HG02798 (cell line): ENCODE results near the gene SNX3.
"Not testable (repeated sequence)": the region's sequence is repeated elsewhere in the genome, so short reads cannot be mapped to it uniquely, and the experiment has no call there.

ENCODE experiments used
- ATAC-seq: cut with Tn5 transposase; IDR thresholded peaks from one replicate; pipeline ENCODE4 v1.9.1; 2021; ENCODE audit warnings: mild to moderate bottlenecking; ENCODE audit not compliant: unreplicated experiment, poor library complexity

Gene SNX3

DNA sequence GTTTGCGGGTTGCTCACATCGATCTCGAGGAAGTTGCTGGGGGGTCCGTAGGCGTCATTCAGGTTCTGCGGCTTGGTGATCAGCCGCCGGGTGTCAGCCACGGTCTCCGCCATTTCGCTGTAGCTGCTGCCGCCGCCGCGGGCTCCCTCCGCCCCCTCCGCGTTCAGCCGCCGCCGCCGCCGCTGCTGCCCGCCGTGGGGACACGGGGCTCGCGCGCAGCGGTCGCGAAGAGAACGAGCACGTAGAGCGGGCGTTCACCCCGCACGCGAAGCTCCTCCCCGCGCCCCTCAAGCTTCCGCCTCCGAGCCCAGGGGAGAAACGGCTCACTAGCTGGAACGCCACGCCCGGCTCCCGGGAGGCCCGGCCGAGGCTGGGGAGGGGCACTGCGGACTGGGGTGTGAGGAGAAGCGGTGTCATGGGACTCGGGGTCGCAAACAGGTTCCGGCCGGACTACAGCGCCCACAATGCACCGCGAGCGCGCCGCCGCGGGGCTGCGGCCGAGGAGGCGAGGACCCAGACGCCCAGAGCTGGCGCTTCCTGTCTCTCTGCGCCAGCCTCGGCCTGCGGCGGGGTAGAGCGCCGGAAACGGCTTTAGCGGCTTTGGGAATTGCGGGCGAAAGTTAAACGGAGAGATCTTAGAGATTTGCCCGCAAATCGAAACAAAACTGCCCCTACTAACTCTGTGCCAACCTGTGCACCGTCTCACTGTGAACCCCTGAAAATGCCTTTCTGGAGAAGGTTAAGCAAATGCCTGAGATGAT lies at the start of gene SNX3:
Gene SNX3, minus strand, starts transcription at position 232 of the 761 bp plus-strand sequence. Its CDS starts 119 bp downstream, at position 113.
- peak; percentile 93 for ATAC-seq

DNA sequence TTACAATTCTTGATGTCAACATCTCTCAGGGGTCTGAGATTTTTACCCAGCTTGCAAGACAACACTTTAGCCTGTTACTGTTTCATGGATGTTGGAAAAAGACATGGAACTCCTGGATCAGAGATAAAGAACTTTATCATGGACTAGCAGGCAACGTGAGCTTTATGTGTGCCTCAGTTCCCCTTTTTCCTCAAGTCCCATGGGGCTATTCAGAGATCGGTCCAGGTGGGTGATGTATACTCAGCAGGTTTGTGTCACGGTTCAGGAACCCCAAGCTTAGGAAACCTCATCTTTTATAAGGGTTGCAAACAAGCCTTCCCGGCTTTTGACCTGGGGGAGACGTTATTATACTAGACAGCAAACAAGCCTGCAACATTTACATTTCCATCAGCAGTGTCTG lies 49.0 kb upstream of the SNX3 start:
- ATAC-seq, result no peak

DNA sequence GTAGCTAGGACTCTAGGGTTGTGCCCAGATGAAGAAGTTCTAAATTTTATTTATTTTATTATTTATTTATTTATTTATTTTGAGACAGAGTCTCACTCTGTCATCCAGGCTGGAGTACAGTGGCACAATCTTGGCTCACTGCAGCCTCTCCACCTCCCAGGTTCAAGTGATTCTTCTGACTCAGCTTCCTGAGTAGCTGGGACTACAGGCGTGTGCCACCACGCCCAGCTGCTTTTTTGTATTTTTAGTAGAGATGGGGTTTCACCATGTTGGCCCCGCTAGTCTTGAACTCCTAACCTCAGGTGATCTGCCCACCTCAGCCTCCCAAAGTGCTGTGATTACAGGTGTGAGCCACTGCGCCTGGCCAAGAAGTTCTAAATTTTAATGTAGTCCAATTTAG lies 47.8 kb upstream of the SNX3 start:
- ATAC-seq, result not testable (repeated sequence)

DNA sequence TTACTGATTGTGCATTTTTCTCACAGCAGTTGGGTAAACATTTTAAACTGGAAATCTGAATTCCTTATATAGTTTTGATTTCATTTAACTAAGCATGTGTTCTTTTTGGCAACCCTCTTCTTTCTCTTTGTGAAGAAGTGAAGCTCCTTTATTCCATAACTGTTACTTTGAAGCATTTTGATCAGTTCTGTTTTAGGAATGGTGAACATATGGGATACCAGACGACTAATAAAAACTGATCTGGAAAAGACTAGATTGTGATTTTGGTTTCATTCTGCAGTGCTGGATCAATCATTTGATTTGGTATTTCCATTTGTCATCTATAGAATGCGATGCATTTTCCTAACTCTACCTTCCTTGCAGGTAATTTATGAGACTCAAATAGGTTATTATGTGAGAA lies 43.8 kb upstream of the SNX3 start:
- no peak for ATAC-seq

GRCh38 chr6:108302386-108302785 lies 41.5 kb upstream of the SNX3 start:
- no peak for ATAC-seq

DNA sequence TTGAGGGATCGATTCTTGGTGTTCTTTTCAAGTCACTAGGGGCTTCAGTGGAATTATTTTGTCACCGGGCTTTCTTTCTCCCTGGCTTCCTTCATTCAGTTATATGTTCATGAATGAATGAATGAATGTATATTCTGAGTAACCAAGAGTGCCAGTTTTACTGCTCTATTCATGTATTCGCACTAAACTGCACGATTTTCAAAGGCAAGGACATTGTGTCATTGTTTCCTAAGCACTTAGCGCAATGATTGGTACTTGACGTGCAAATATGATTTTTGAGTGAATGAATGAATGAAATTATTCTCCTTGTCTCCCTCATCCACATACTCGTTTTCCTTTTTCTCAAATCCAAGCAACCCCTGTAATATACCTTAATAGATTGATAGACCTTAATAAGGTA lies 34.8 kb upstream of the SNX3 start:
- no peak for ATAC-seq

DNA sequence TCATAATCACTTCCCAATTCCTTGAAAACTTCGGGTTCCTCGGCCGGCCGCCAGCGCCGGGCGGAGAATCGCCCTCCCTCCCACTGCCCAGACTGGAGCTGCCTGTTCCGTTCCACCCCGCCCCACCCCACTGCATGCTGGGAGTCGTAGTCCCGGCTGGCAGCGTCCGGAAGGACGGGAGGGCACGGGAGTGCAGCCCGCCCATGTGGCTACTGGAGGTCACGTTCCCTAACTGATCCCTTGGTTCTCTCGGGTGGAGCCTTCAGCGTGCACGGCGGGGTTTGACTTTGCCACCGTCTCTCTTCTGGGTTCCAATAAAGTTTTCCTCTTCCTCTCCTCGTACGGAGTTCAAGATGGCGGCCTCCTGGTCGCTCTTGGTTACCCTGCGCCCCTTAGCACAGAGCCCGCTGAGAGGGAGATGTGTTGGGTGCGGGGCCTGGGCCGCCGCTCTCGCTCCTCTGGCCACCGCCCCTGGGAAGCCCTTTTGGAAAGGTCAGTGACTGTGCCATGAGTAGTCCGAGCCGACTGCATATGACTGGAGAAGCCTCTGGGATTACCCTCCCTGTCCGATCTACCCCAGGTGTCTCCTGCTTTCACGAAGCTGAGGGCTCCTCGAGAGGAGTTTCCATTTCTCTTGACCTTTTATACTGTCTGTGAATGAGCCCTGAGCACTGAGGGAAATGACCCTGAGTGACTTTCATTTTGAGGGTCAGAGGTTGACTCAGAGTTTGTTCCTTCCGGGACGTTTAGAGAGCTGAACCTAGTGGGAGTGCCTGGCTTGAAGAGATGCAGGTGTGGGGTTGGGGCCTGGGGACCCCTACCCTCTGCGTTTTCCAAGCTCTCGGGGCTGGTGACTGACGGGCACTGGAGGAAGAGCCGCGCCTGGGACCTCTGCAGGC lies 34.1 kb upstream of the SNX3 start, which contains the start of gene AFG1L:
Gene AFG1L, plus strand, starts transcription at position 328 of the 899 bp plus-strand sequence. Its CDS starts 26 bp downstream, at position 354.
- peak; percentile 94 for ATAC-seq

DNA sequence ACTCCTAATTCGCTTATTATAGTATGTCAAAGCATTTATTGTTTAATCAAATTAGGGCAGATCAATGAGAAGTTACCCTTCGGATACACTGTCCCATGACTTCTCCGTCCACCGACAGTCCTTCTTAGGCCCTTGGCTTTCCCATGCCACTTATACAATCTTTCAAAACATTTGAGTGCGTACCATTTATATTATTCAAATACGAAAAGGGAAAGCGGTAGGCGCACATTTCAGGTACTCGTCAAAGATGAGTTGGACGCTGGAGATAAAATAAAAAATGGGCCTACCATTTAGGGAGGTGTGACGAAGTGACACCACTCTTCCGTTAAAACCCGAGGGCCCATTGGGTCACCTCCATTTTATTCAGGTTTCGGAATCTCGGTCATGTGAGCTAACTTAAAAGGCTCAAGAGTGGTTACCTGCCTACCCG lies 33.5 kb upstream of the SNX3 start:
- peak; percentile 25 for ATAC-seq

DNA sequence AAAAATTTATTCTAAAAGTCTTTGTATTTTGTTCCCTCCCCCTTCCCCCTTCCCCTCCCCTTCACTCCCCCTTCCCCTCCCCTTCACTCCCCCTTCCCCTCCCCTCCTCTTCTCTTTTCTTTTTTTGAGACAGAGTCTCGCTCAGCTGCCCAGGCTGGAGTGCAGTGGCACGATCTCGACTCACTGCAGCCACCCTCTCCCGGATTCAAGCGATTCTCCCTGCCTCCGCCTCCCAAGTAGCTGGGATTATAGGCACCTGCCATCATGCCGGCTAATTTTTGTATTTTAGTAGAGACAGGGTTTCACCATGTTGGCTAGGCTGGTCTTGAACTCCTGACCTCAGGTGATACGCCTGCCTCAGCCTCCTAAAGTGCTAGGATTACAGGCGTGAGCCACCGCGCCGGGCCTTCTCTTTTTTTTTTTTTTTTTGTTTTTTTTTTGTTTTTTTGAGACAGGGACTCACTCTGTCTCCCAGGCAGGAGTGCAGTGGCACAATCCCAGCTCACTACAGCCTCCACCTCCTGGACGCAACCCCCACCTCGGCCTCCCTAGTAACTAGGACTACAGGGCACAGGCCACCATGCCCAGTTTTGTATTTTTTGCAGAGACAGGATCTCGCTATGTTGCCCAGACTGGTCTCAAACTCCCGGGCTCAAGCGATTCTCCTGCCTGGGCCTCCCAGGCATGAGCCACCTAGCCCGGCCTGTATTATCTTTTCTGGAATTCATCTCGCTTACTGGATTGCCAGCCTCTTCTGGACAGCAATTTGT lies 32.9 kb upstream of the SNX3 start:
- no peak for ATAC-seq

- not testable (repeated sequence) for ATAC-seq
These were observed 31.7 kb upstream of the SNX3 start for GRCh38 chr6:108292561-108292960.

GRCh38 chr6:108291091-108291490 lies 30.3 kb upstream of the SNX3 start:
- ATAC-seq, result no peak

- ATAC-seq, result no peak
These were observed 27.9 kb upstream of the SNX3 start for GRCh38 chr6:108288742-108289141.

GRCh38 chr6:108287373-108287772 lies 26.5 kb upstream of the SNX3 start:
- no peak for ATAC-seq

GRCh38 chr6:108286366-108286765 lies 25.5 kb upstream of the SNX3 start:
- ATAC-seq, result no peak

- no peak for ATAC-seq
These were observed 24.5 kb upstream of the SNX3 start for GRCh38 chr6:108285381-108285780.

DNA sequence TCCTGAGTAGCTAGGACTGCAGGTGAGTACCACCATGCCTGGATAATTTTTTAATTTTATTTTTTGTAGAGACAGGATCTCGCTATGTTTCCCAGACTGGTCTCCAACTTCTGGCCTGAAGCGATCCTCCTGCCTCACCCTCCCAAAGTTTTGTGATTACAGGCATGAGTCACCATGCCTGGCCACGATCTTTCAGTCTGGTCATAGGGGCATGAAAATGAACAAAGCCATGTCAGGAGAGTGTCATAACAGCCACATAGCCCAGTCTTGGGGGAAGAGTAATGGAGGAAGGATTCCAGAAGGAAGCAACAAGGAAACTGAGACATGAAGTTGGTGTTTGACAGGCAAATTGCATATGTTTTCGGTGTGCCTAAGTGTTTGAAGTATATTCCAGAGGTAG lies 17.0 kb upstream of the SNX3 start:
- ATAC-seq, result no peak

DNA sequence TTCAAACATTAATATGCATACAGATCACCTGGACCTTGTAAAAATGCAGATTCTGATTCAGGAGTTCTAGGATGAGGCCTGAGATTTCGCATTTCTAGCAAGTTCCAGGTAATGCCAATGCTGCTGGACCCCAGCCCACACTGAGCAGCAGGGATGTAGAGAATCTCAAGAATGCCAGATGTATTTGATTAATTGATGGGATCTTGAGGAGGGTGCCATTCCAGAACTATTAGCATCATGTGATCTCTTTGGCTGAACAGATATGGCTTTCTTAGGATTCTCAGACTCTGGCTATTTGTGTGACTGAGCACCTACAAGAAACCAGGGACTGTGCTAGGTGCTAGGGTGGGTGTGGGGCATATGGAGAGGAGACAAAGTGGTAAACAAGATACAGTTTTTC lies 16.5 kb upstream of the SNX3 start:
- no peak for ATAC-seq

- no peak for ATAC-seq
These were observed 15.1 kb upstream of the SNX3 start for GRCh38 chr6:108275976-108276375.

DNA sequence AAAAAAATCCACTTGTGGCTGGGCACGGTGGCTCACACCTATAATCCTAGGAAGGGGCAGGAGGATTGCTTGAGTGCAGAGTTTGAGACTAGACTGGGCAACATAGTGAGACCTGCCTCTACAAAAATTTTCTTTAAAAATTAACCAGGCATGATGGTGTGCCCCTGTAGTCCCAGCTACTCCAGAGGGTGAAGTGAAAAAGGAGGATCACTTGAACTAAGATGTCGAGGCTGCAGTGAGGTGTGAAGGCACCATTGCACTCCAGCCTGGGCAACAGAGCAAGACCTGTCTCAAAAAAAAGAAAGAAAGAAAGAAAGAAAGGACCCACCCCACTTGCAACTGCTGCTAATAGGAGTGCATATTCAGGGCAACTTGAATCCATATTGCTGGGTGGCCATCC lies 13.7 kb upstream of the SNX3 start:
- no peak for ATAC-seq

DNA sequence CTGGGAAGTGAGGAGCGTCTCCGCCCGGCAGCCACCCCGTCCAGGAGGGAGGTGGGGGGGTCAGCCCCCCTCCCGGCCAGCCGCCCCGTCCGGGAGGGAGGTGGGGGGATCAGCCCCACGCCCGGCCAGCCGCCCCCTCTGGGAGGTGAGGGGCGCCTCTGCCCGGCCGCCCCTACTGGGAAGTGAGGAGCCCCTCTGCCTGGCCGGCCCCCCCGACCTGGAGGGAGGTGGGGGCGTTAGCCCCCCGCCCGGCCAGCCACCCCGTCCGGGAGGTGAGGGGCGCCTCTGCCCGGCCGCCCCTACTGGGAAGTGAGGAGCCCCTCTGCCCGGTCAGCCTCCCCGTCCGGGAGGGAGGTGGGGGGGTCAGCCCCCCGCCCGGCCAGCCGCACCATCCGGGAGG lies 9.1 kb upstream of the SNX3 start:
- ATAC-seq, result not testable (repeated sequence)

DNA sequence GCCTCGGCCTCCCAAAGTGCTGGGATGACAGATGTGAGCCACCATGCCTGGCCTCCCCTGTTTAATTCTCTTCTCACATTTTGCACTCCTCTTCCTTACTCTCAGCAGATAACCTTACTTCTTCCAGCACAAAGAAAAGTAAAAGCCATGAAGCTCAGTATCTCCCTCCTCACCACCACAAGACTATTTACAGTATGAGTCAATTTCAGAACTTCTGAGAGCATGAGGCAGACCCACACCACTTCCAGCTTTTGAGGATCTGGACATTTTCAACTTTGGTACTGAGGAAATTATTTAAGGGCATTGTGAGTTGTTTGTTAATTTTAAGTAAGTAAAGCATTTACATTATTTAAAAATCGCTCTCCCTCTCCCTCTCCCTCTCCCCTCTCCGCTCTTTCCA lies 8.0 kb upstream of the SNX3 start:
- no peak for ATAC-seq
